SK-N-SH treated with all-trans-retinoic acid at 6 μM for 48 hours (cell line): Measurements from ENCODE around the gene CAMSAP3.
"Not testable (repeated sequence)": the region's sequence is repeated elsewhere in the genome, so short reads cannot be mapped to it uniquely, and the experiment has no call there.

Experiments
- ATAC-seq: fragments of 200-7000 bp; cut with Tn5 transposase; 3 replicates; pipeline ENCODE4 v1.9.1; 2020; ENCODE audit warnings: mild to moderate bottlenecking, moderate library complexity
- BACH2 ChIP-seq: fragments of 250-450 bp; sonication (Bioruptor Pico); IDR thresholded peaks from 2 replicates; pipeline ENCODE4 v1.9.0; 2021; ENCODE audit warnings: mild to moderate bottlenecking, borderline replicate concordance
- CSDC2 ChIP-seq: fragments of 250-450 bp; sonication (Bioruptor Pico); IDR thresholded peaks from 2 replicates; pipeline ENCODE4 v1.5.0; 2020; ENCODE audit warnings: mild to moderate bottlenecking, moderate library complexity
- ESRRG ChIP-seq: fragments of 250-450 bp; sonication (Bioruptor Pico); IDR thresholded peaks from 2 replicates; pipeline ENCODE4 v1.6.1; 2021; ENCODE audit warnings: mild to moderate bottlenecking
- GLIS3 ChIP-seq: fragments of 250-450 bp; sonication (Bioruptor Pico); IDR thresholded peaks from 2 replicates; pipeline ENCODE4 v1.5.0; 2020; ENCODE audit warnings: mild to moderate bottlenecking, moderate library complexity
- OSR1 ChIP-seq: fragments of 250-450 bp; sonication (Bioruptor Pico); IDR thresholded peaks from 2 replicates; pipeline ENCODE4 v1.8.0; 2022; ENCODE audit warnings: moderate library complexity, mild to moderate bottlenecking, inconsistent platforms
- PPARA ChIP-seq: fragments of 250-450 bp; sonication (Bioruptor Pico); IDR thresholded peaks from 2 replicates; pipeline ENCODE4 v1.5.0; 2020; ENCODE audit warnings: mild to moderate bottlenecking, borderline replicate concordance
- RARB ChIP-seq: fragments of 250-450 bp; sonication (Bioruptor Pico); IDR thresholded peaks from 2 replicates; pipeline ENCODE4 v1.8.0; 2021; ENCODE audit warnings: mild to moderate bottlenecking, moderate library complexity
- SNAI2 ChIP-seq: fragments of 250-450 bp; sonication (Bioruptor Pico); IDR thresholded peaks from 2 replicates; pipeline ENCODE4 v1.5.0; 2020; ENCODE audit warnings: mild to moderate bottlenecking, moderate library complexity
- TCF4 ChIP-seq: fragments of 250-450 bp; sonication (Bioruptor Pico); IDR thresholded peaks from 2 replicates; pipeline ENCODE4 v1.8.0; 2021; ENCODE audit warnings: mild to moderate bottlenecking, moderate library complexity, borderline replicate concordance
- TOX ChIP-seq: fragments of 250-450 bp; sonication (Bioruptor Pico); IDR thresholded peaks from 2 replicates; pipeline ENCODE4 v1.8.0; 2021; ENCODE audit warnings: mild to moderate bottlenecking, moderate library complexity, borderline replicate concordance
- ZC3H10 ChIP-seq: fragments of 250-450 bp; sonication (Bioruptor Pico); IDR thresholded peaks from 2 replicates; pipeline ENCODE4 v1.5.1; 2021; ENCODE audit warnings: mild to moderate bottlenecking, moderate library complexity
- ZNF8 ChIP-seq: fragments of 450-650 bp; formaldehyde crosslinking; IDR thresholded peaks from 2 replicates; pipeline ENCODE4 v1.5.0; 2020; ENCODE audit warnings: mild to moderate bottlenecking, moderate library complexity
- TF ChIP-seq, protein P1 (sequence below): fragments of 250-450 bp; sonication (Bioruptor Pico); IDR thresholded peaks from 2 replicates; pipeline ENCODE4 v1.5.0; 2020; ENCODE audit warnings: mild to moderate bottlenecking, moderate library complexity
- TF ChIP-seq, protein P2 (sequence below): fragments of 250-450 bp; sonication (Bioruptor Pico); IDR thresholded peaks from 2 replicates; pipeline ENCODE4 v1.5.1; 2021; ENCODE audit warnings: mild to moderate bottlenecking, moderate library complexity
- TF ChIP-seq, protein P3 (sequence below): fragments of 250-450 bp; sonication (Bioruptor Pico); IDR thresholded peaks from 2 replicates; pipeline ENCODE4 v1.8.0; 2021; ENCODE audit warnings: low read depth, mild to moderate bottlenecking, moderate library complexity, borderline replicate concordance

The CAMSAP3 gene

DNA sequence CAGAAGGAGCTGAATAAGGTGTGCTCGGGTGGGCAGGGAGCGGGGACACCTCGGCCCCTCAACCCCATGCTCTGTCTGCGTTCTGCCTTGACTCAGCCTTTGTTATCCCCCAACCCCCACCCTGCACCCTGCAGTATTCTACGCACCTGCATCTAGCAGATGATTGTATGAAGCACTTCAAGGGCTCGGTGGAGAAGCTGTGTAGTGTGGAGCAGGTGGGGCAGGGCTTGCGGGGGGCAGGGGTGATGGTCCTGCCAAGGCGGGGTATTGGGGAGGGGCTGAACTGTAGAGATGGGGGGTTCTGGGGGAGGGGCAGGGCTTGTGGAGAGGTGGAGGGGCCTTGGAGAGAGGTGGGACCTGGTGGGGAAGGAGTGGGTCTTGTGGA lies 47.4 kb downstream of the CAMSAP3 start:
- no peak for ATAC-seq
- no peak for TF ChIP-seq SNAI2 (CRISPR knock-in tag)
- TF ChIP-seq ZNF8 (CRISPR knock-in tag): no peak
- TF ChIP-seq, all 23 proteins: peak for 0

DNA sequence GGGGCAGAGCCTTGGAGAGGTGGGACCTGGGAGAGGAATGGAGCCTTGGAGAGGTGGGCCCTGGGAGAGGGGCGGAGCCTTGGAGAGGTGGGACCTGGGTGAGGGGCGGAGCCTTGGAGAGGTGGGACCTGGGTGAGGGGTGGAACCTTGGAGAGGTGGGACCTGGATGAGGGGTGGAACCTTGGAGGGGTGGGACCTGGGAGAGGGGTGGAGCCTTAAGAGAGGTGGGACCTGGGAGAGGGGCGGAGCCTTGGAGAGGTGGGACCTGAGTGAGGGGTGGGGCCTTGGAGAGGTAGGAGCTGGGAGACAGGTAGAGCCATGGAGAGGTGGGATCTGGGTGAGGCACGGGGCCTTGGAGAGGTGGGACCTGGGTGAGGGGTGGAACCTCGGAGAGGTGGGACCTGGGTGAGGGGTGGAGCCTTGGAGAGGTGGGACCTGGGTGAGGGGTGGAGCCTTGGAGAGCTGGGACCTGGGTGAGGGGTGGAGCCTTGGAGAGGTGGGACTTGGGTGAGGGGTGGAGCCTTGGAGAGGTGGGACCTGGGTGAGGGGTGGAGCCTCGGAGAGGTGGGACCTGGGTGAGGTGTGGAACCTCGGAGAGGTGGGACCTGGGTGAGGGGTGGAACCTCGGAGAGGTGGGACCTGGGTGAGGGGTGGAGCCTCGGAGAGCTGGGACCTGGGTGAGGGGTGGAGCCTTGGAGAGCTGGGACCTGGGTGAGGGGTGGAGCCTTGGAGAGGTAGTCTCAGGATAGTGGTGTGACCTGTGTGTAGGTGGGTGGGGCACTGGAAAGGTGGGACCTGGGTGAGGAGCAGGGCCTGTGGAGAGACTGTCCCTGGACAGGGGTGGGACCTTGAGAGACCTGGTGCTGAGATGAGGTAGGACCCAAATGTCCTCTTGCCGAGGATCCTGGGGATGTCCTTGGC lies 48.2 kb downstream of the CAMSAP3 start:
- not testable (repeated sequence) for ATAC-seq

DNA sequence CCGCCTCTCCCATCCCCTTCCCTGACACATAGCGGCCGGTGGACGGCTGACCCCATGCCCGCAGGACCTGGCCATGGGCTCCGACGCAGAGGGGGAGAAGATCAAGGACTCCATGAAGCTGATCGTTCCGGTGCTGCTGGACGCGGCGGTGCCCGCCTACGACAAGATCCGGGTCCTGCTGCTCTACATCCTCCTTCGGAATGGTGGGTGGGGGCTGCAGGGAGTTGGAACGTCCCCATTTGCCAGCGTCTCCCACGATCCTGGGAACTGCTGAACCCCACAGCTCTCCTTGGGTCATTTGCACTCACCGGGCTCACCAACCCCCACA lies 48.9 kb downstream of the CAMSAP3 start:
- TF ChIP-seq ZC3H10 (CRISPR knock-in tag): no peak
- TF ChIP-seq, protein P1, sequence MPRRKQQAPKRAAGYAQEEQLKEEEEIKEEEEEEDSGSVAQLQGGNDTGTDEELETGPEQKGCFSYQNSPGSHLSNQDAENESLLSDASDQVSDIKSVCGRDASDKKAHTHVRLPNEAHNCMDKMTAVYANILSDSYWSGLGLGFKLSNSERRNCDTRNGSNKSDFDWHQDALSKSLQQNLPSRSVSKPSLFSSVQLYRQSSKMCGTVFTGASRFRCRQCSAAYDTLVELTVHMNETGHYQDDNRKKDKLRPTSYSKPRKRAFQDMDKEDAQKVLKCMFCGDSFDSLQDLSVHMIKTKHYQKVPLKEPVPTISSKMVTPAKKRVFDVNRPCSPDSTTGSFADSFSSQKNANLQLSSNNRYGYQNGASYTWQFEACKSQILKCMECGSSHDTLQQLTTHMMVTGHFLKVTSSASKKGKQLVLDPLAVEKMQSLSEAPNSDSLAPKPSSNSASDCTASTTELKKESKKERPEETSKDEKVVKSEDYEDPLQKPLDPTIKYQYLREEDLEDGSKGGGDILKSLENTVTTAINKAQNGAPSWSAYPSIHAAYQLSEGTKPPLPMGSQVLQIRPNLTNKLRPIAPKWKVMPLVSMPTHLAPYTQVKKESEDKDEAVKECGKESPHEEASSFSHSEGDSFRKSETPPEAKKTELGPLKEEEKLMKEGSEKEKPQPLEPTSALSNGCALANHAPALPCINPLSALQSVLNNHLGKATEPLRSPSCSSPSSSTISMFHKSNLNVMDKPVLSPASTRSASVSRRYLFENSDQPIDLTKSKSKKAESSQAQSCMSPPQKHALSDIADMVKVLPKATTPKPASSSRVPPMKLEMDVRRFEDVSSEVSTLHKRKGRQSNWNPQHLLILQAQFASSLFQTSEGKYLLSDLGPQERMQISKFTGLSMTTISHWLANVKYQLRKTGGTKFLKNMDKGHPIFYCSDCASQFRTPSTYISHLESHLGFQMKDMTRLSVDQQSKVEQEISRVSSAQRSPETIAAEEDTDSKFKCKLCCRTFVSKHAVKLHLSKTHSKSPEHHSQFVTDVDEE (CRISPR knock-in tag): no peak
- TF ChIP-seq ZNF8 (CRISPR knock-in tag): no peak
- no peak for TF ChIP-seq TOX (CRISPR knock-in tag)
- TF ChIP-seq BACH2 (CRISPR knock-in tag): no peak
- no peak for ATAC-seq

DNA sequence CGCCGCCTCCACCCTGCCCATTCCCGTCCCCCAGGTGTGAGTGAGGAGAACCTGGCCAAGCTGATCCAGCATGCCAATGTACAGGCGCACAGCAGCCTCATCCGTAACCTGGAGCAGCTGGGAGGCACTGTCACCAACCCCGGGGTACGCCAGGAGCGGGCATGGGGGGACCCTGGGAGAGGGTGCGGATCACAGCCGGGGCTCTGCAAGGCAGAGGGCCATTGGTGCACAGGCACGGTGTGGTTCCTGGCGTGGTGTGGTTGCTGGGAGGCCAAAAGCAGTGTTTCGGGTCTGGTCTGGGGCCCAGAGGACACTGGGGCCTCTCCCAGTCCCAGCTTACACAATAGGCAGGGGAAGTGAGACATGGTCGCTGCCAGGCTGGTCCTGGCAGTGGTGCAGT lies 49.5 kb downstream of the CAMSAP3 start:
- ATAC-seq: no peak
- no peak for TF ChIP-seq CSDC2 (CRISPR knock-in tag)
- TF ChIP-seq, protein P2, sequence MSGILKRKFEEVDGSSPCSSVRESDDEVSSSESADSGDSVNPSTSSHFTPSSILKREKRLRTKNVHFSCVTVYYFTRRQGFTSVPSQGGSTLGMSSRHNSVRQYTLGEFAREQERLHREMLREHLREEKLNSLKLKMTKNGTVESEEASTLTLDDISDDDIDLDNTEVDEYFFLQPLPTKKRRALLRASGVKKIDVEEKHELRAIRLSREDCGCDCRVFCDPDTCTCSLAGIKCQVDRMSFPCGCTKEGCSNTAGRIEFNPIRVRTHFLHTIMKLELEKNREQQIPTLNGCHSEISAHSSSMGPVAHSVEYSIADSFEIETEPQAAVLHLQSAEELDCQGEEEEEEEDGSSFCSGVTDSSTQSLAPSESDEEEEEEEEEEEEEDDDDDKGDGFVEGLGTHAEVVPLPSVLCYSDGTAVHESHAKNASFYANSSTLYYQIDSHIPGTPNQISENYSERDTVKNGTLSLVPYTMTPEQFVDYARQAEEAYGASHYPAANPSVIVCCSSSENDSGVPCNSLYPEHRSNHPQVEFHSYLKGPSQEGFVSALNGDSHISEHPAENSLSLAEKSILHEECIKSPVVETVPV (CRISPR knock-in tag): no peak
- TF ChIP-seq BACH2 (CRISPR knock-in tag): no peak
- TF ChIP-seq ESRRG (CRISPR knock-in tag): no peak
- no peak for TF ChIP-seq PPARA (CRISPR knock-in tag)
- TF ChIP-seq, protein P3, sequence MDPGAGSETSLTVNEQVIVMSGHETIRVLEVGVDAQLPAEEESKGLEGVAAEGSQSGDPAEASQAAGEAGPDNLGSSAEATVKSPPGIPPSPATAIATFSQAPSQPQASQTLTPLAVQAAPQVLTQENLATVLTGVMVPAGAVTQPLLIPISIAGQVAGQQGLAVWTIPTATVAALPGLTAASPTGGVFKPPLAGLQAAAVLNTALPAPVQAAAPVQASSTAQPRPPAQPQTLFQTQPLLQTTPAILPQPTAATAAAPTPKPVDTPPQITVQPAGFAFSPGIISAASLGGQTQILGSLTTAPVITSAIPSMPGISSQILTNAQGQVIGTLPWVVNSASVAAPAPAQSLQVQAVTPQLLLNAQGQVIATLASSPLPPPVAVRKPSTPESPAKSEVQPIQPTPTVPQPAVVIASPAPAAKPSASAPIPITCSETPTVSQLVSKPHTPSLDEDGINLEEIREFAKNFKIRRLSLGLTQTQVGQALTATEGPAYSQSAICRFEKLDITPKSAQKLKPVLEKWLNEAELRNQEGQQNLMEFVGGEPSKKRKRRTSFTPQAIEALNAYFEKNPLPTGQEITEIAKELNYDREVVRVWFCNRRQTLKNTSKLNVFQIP (CRISPR knock-in tag): no peak
- no peak for TF ChIP-seq RARB (CRISPR knock-in tag)
- TF ChIP-seq, protein P1 (CRISPR knock-in tag): no peak
- no peak for TF ChIP-seq ZC3H10 (CRISPR knock-in tag)
- TF ChIP-seq TCF4 (CRISPR knock-in tag): no peak
- no peak for TF ChIP-seq OSR1 (CRISPR knock-in tag)
- TF ChIP-seq GLIS3 (CRISPR knock-in tag): no peak
